GM19043 (cell line): ENCODE measurements around the gene ATG101.

Experiments used
- ATAC-seq: cut with Tn5 transposase; IDR thresholded peaks from one replicate; pipeline ENCODE4 v1.9.1; 2021; ENCODE audit warnings: low read depth; ENCODE audit not compliant: unreplicated experiment

The ATG101 gene

DNA sequence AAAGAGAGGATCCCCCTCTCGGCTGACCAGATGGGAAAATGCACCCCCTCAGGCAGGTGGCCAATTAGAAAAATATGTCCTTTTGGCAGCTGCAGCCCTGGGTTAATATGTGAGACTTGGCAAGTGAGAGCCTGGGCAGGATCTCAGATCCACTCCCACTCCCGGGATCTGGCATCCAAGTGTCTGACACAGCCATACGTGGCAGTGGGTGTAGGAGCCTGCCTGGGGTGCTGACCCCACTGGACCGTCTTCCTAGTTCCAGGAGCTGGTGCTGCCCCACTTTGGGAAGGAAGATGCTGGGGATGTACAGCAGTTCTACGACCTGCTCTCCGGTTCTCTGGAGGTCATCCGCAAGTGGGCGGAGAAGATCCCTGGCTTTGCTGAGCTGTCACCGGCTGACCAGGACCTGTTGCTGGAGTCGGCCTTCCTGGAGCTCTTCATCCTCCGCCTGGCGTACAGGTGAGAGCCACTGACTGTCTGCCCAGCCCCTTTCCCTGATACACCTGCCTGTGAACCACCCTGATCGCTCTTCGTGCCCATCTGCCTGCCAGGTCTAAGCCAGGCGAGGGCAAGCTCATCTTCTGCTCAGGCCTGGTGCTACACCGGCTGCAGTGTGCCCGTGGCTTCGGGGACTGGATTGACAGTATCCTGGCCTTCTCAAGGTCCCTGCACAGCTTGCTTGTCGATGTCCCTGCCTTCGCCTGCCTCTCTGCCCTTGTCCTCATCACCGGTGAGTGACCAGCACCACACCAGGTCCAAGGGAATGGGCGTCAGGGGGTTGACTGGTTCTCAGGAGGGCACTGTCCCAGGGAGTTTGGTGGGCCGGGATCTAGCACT, 12.8 kb upstream of the ATG101 start:
- ATAC-seq, result no peak

- no peak for ATAC-seq
These were observed 11.9 kb upstream of the ATG101 start for GRCh38 chr12:52057638-52058576.

GRCh38 chr12:52058631-52059361, 11.0 kb upstream of the ATG101 start:
- no peak for ATAC-seq

DNA sequence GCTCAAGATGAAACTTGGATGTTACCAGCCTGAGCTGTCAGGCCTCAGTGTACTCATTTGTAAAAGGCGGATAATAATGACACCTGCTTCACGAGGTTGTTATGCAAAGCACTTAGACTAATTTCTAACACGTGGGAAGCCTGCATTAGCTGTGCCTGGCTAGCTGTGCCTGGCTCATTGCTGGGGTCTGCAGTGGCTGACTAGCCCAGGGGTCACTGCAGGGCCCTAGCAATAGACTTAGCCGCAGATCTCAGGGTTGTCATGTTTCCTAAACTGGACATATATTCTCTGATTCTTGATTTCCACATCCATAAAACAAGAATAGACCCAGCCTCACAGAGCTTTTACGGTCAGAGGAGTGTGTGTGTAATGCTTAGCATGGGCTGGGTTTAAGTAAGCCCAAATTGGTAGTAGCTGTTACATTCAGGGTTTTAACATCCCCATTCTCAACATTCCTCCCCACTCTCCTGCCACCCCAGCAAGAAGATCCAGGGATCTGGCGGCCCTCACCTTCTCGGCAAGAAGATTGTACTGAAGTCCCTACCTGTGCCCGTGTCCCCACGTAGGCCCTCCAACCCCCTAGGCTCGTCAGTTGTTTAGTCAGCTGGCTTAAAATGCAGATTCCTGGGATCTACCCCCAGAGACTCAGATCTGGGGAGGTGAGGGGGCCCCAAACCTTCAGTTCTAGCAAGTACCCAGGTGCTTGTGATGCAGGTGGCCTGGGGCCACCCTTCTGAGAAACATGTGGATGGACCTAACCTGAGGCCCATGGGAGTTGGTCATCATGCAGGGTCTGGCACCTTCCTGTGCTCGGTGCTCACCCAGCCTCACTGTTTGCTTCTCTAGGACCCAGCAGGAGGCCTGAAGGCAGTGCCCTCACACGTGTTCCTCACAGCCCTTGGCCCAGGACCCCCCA, 9.9 kb upstream of the ATG101 start:
- ATAC-seq, result no peak

DNA sequence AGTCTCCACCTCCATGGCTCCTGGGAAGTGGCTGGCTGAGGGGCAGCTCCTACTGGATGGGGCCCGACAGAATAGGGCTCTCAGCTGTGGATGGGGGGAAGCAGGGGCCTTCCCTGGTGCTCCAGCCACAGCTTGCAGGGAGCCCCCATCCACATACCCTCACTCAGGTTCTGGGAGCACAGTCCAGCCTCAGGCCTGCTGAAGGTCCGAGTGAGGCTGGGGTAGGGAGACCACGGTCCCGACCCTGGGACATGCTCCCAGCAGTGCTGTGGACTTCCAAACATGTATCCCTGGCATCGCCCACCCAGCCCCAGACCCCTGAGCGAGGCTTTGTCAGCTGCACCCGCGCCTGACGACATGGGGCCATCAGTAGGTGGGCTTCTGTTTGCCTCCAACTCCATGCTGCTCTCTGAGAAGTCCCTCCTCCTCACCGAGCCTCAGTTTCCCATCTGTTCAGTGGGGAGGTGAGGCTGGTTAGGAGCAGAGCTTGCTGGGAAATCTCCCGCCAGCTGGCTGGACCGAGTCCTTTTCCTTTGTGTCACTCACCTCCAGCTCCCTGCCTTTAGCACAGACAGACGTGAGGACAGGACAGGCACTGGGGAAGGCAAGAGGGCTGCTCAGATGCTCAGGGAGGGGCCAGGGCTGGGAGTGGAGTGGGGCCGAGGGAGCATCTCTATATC, 9.1 kb upstream of the ATG101 start:
- ATAC-seq, result no peak

- ATAC-seq, result no peak
These were observed 8.2 kb upstream of the ATG101 start for GRCh38 chr12:52061470-52062166.

- no peak for ATAC-seq
These were observed 7.4 kb upstream of the ATG101 start for GRCh38 chr12:52062167-52063081.

DNA sequence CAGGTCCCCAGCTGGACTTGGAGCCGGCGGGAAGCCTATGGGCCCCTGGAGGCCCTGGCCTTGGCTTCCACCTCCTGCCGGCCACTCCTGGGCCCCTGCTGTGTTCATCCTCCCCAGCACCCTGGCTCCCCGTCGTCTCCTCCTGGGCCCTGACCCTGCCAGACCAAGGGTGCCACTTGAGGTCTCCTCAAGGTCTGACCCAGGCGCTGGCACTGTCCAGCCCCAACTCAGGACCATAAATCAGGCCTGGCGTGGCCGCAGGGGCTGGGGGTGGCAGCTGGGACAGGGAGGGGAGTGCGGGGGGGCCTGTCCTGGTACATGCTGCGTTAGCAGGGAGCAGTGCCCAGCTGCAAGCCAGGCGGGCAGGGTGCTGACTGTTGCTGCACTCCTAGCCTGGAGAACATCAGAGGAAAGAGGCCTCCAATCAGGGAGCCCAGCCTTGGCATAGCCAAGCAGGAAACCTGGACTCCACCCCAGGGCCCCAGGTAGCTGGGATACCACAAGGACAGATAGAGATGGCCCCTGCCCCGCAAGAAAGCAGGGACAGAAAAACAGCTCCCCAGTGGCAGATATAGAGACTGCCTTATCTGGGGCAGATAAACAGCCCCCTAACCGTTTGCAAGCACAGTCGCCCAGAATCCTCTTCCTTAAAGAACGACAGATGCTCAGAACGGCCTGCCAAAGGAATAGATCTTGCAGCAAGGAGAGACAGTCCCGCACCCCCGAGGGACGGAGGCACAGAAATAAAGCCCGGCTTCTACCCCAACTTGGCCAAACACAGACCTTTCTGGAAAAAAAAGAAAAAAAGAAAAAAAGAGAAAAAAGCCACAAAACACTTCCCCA, 6.5 kb upstream of the ATG101 start:
- no peak for ATAC-seq

DNA sequence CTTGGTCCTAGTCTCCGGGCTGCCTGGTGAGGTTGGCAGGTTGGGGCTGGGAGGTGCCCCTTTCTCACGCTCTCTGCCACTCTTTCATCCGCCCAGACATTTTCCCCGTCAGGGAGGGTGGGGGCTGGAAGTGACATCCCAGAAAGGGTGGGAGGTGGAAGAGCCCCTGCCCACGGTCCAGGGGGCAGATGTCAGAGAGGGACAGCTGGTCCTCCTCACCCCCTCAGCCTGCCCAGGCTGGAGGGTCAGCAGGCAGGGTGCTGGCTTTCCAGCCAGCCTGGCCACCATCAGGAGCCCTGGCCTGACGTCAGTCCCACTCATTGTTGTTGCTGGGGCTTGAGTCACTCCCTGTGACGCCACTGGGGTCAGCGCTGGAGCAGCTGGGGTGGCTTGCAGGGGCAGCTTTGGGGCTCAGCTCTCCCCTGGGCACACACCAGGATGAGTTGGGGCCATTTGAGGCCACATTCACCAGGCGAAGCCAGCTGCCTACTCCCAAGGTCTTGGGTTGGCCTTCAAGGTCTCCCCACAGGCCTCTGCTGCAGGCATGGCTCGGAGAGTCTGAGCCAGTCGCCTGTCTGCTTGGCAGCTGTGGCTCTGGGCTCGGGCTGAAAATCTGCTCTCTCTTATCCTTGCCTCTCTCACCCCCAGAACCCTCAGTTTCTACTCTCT, 5.7 kb upstream of the ATG101 start:
- no peak for ATAC-seq

GRCh38 chr12:52066346-52067080, 3.3 kb upstream of the ATG101 start:
- no peak for ATAC-seq

GRCh38 chr12:52067081-52067374, 2.8 kb upstream of the ATG101 start:
- ATAC-seq, result no peak

GRCh38 chr12:52070185-52070925, 577 bp downstream of the ATG101 start:
- ATAC-seq, result no peak

DNA sequence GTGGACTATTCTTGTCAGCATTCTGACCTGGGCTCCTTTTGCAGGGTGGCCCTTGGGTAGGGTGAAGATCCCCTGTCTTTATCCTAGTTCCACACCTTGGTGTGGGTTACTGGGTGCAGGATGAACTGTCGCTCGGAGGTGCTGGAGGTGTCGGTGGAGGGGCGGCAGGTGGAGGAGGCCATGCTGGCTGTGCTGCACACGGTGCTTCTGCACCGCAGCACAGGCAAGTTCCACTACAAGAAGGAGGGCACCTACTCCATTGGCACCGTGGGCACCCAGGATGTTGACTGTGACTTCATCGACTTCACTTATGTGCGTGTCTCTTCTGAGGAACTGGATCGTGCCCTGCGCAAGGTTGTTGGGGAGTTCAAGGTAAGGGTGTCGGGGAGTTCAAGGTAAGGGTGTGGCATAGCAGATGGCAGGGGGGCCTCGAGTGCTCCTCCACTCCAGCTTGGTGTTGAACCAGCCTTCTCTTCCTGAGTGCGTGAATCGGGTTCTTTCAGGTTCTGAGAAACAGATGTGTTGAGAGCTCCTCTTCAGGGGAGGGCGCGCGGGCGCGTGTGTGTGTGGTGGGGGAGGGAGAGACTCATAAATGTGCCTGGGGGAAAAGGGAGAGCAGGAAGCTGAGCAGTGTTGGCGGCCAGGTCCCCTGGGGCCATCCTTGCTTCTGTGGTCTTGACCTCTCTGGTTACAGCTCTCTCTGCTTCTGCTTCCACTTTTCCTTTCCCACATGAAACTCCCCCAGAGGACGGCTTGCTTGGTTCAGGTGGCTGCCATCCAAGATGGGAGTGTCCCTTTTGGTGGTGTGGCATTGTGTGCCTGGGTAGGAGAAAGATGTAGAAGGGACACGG, 4.0 kb downstream of the ATG101 start:
- ATAC-seq, result no peak
